ENCODE measurements around the gene RNF4.
"Not testable (repeated sequence)": the region's sequence is repeated elsewhere in the genome, so short reads cannot be mapped to it uniquely, and the experiment has no call there.

The RNF4 gene

GRCh38 chr4:2546286-2546823 lies 77.4 kb downstream of the RNF4 start:
- H3K79me2 ChIP-seq (ENCODE audit: insufficient read depth, low read length) = peaks cover 63% of the 10 kb centered on the region

GRCh38 chr4:2546961-2547691 lies 78.2 kb downstream of the RNF4 start:
- not testable (repeated sequence) for H3K4me3 ChIP-seq (ENCODE audit: low read depth, low read length, poor library complexity, severe bottlenecking); H3F3A ChIP-seq (ENCODE audit: insufficient read depth, low read length); H3K9me3 ChIP-seq (ENCODE audit: low read length); H2AFZ ChIP-seq (ENCODE audit: low read length); H3K9me2 ChIP-seq (ENCODE audit: low read depth, low read length); H3K27ac ChIP-seq (ENCODE audit: low read depth, low read length, poor library complexity, severe bottlenecking); H3K4me2 ChIP-seq (ENCODE audit: low read length); H3K36me3 ChIP-seq (ENCODE audit: insufficient read depth, low read length); H4K20me1 ChIP-seq (ENCODE audit: insufficient read depth, low read length); H3K9ac ChIP-seq (ENCODE audit: low read length); H3K4me1 ChIP-seq (ENCODE audit: insufficient read depth, low read length, severe bottlenecking); H3K27me3 ChIP-seq (ENCODE audit: insufficient read depth, low read length)
- H3K79me2 ChIP-seq (ENCODE audit: insufficient read depth, low read length) = peaks cover 60% of the 10 kb centered on the region

More at GRCh38 chr4:2546286-2546823, 77.4 kb downstream of the RNF4 start:
- Histone ChIP-seq H3K4me2 (ENCODE audit: low read length) (no peak overlapping the region), H4K20me1 (ENCODE audit: insufficient read depth, low read length) (no peaks in the 10 kb centered on the region), H2AFZ (ENCODE audit: low read length) (no peak overlapping the region), H3K36me3 (ENCODE audit: insufficient read depth, low read length) (no peaks in the 10 kb centered on the region), H3F3A (ENCODE audit: insufficient read depth, low read length) (no peaks in the 10 kb centered on the region), H3K27me3 (ENCODE audit: insufficient read depth, low read length) (no peaks in the 10 kb centered on the region), H3K4me1 (ENCODE audit: insufficient read depth, low read length, severe bottlenecking) (no peaks in the 10 kb centered on the region), H3K9me2 (ENCODE audit: low read depth, low read length) (no peaks in the 10 kb centered on the region), H3K9ac (ENCODE audit: low read length) (no peak overlapping the region), H3K4me3 (ENCODE audit: low read depth, low read length, poor library complexity, severe bottlenecking) (no peak overlapping the region), H3K27ac (ENCODE audit: low read depth, low read length, poor library complexity, severe bottlenecking) (no peak overlapping the region), H3K9me3 (ENCODE audit: low read length) (no peaks in the 10 kb centered on the region)
- TF ChIP-seq EZH2 (IDR thresholded peaks at IDR 0.05; ENCODE audit: borderline replicate concordance, low read length) (no peak), CTCF (IDR thresholded peaks at IDR 0.05; ENCODE audit: low read length) (no peak)

GRCh38 chr4:2551118-2551517 lies 82.2 kb downstream of the RNF4 start:
- no peak for TF ChIP-seq CTCF (IDR thresholded peaks at IDR 0.05; ENCODE audit: low read length)
- TF ChIP-seq EZH2 (IDR thresholded peaks at IDR 0.05; ENCODE audit: borderline replicate concordance, low read length) = no peak
- no peaks in the 10 kb centered on the region for H3K27me3 ChIP-seq (ENCODE audit: insufficient read depth, low read length)
- H4K20me1 ChIP-seq (ENCODE audit: insufficient read depth, low read length) = no peaks in the 10 kb centered on the region
- H3K27ac ChIP-seq (ENCODE audit: low read depth, low read length, poor library complexity, severe bottlenecking) = no peak overlapping the region
- no peaks in the 10 kb centered on the region for H3K9me2 ChIP-seq (ENCODE audit: low read depth, low read length)
- H3K79me2 ChIP-seq (ENCODE audit: insufficient read depth, low read length) = peaks cover 57% of the 10 kb centered on the region
- no peak overlapping the region for H3K4me2 ChIP-seq (ENCODE audit: low read length)
- no peak overlapping the region for H3K9ac ChIP-seq (ENCODE audit: low read length)
- no peaks in the 10 kb centered on the region for H3K36me3 ChIP-seq (ENCODE audit: insufficient read depth, low read length)
- no peak overlapping the region for H2AFZ ChIP-seq (ENCODE audit: low read length)
- H3F3A ChIP-seq (ENCODE audit: insufficient read depth, low read length) = no peaks in the 10 kb centered on the region
- H3K4me3 ChIP-seq (ENCODE audit: low read depth, low read length, poor library complexity, severe bottlenecking) = no peak overlapping the region
- H3K4me1 ChIP-seq (ENCODE audit: insufficient read depth, low read length, severe bottlenecking) = peaks cover 7% of the 10 kb centered on the region
- H3K9me3 ChIP-seq (ENCODE audit: low read length) = no peaks in the 10 kb centered on the region

GRCh38 chr4:2552806-2553205 lies 83.9 kb downstream of the RNF4 start:
- no peak for TF ChIP-seq CTCF (IDR thresholded peaks at IDR 0.05; ENCODE audit: low read length)
- TF ChIP-seq EZH2 (IDR thresholded peaks at IDR 0.05; ENCODE audit: borderline replicate concordance, low read length) = no peak
- Histone ChIP-seq H3K27ac (ENCODE audit: low read depth, low read length, poor library complexity, severe bottlenecking) (no peak overlapping the region), H3K4me2 (ENCODE audit: low read length) (no peak overlapping the region), H4K20me1 (ENCODE audit: insufficient read depth, low read length) (no peaks in the 10 kb centered on the region), H3K9me2 (ENCODE audit: low read depth, low read length) (no peaks in the 10 kb centered on the region), H3K9ac (ENCODE audit: low read length) (no peak overlapping the region), H3K4me3 (ENCODE audit: low read depth, low read length, poor library complexity, severe bottlenecking) (no peak overlapping the region), H2AFZ (ENCODE audit: low read length) (no peak overlapping the region), H3K36me3 (ENCODE audit: insufficient read depth, low read length) (no peaks in the 10 kb centered on the region), H3K9me3 (ENCODE audit: low read length) (no peaks in the 10 kb centered on the region), H3F3A (ENCODE audit: insufficient read depth, low read length) (no peaks in the 10 kb centered on the region), H3K4me1 (ENCODE audit: insufficient read depth, low read length, severe bottlenecking) (peaks cover 7% of the 10 kb centered on the region), H3K27me3 (ENCODE audit: insufficient read depth, low read length) (no peaks in the 10 kb centered on the region), H3K79me2 (ENCODE audit: insufficient read depth, low read length) (peaks cover 57% of the 10 kb centered on the region)
